Memory B cell (primary cell): ENCODE results near the gene TMEM186.
"Not testable (repeated sequence)": the region's sequence is repeated elsewhere in the genome, so short reads cannot be mapped to it uniquely, and the experiment has no call there.

Experiments used
- ATAC-seq: fragments of 150-1000 bp; cut with Tn5 transposase; 2 replicates; pipeline ENCODE4 v1.10.0; 2021; ENCODE audit warnings: low read depth, mild to moderate bottlenecking, moderate library complexity
- DNase-seq, 2 donors: peaks; one replicate each; pipeline ENCODE4 v3.0.0; 2022; ENCODE audit warnings: low spot score in 2 of 2
- H3K27ac Mint-ChIP-seq: one replicate; pipeline ENCODE4 v1.8.0; 2022; ENCODE audit warnings: mild to moderate bottlenecking, moderate library complexity, mixed read lengths
- H3K27me3 Mint-ChIP-seq: one replicate; pipeline ENCODE4 v1.8.0; 2022; ENCODE audit warnings: mixed read lengths
- H3K36me3 Mint-ChIP-seq: one replicate; pipeline ENCODE4 v1.8.0; 2022; ENCODE audit warnings: mild to moderate bottlenecking, mixed read lengths
- H3K4me1 Mint-ChIP-seq: one replicate; pipeline ENCODE4 v1.8.0; 2022; ENCODE audit warnings: mixed read lengths
- H3K4me3 Mint-ChIP-seq: one replicate; pipeline ENCODE4 v1.8.0; 2022; ENCODE audit warnings: mild to moderate bottlenecking, moderate library complexity, mixed read lengths
- H3K9me3 Mint-ChIP-seq: one replicate; pipeline ENCODE4 v1.8.0; 2022; ENCODE audit warnings: mixed read lengths

Gene TMEM186

DNA sequence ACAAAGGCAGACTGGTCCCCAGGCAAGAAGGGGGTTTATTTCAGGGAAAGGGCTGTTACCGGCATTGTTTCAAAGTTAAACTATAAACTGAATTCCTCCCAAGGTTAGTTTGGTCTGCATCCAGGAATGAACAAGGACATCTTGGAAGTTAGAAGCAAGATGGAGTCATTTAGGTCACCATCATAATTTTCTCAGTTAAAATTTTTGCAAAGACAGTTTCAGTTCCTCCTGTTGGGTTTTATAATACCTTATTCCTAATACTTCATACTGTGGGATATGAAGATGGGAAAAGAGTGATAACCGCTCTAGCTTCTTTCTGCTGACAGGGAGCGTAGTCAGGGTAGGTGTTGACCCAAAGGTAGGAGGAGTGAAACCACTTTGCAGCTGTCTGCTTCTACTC lies 25.0 kb upstream of the TMEM186 start:
- no peaks in the 10 kb centered on the region for H3K27me3 Mint-ChIP-seq
- no peak overlapping the region for H3K4me3 Mint-ChIP-seq
- peaks cover 4% of the 10 kb centered on the region for H3K36me3 Mint-ChIP-seq
- H3K4me1 Mint-ChIP-seq = peaks cover 17% of the 10 kb centered on the region
- DNase-seq = no peak
- ATAC-seq = no peak
- H3K9me3 Mint-ChIP-seq = no peaks in the 10 kb centered on the region
- no peak overlapping the region for H3K27ac Mint-ChIP-seq

DNA sequence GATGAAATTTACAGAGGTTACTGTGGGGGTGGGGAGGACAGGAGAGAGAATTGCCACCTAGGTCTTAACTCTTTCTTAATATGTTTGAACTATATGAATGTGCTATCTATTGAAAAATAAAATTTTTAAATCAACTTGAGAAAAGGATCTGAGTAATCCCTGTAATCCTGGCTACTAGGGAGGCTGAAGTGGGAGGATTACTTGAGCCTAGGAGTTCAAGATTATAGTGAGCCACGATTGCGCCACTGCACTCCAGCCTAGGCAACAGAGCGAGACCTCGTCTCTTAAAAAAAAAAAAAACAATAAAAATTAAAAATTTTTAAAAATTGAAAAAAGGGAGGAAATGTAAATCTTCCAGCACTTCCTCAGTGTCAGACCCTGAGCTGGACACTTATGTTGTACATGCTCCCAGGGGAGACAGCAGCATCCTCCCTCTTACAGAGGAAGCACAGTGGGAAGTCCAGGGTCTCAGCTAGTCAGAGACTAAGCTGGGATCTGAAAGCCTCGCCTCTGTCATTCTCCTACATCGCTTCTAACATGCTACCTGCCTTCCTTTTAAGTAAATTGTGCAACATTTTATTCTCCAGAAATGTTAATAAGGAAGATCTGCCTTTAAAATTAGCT lies 22.1 kb upstream of the TMEM186 start:
- ATAC-seq (no peak), DNase-seq (no peak)
- Mint-ChIP-seq H3K4me3 (no peak overlapping the region), H3K27me3 (no peaks in the 10 kb centered on the region), H3K9me3 (no peaks in the 10 kb centered on the region), H3K36me3 (peaks cover 17% of the 10 kb centered on the region), H3K27ac (peak overlapping the region; percentile 19), H3K4me1 (peaks cover 19% of the 10 kb centered on the region)

DNA sequence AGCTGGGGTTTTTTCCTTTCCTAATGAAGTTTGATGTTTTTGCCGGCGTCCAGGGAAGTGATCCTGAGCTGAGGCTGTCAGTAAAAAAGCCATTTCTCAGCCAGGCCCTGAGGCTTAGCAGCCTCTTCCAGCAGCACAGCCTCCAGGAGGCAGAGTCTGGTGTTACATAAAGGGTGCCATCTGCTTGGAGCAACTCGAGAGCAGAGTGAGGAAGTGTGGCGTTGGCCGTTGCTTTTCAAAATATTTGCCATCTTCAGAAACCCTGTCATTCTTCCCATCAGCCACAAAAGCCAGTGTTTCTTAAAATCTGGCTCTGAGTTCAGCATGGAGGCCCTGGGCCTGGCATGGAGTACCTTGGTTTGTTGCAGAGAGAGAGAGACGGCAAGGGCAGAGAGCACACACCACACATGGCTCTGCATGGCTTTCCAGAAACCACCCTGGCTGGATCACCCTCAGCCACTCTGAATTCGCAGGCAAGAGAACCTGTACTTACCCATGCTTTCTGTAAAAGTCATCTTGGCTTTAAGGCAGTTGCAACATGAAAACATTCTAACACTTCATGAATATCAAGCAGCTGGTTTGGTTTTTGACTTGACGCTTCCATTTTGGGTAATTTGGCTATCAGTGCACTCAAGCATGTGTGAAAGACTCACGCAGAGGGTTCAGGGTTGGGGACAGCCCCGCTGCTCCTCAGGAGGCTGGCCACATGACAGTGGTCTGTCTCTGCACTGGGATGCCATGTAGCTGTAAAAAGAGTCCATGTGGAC lies 21.2 kb upstream of the TMEM186 start:
- no peaks in the 10 kb centered on the region for H3K27me3 Mint-ChIP-seq

GRCh38 chr16:8816967-8817655 lies 19.7 kb upstream of the TMEM186 start:
- DNase-seq (no peak), ATAC-seq (no peak)
- peaks cover 14% of the 10 kb centered on the region for H3K4me1 Mint-ChIP-seq
- peaks cover 28% of the 10 kb centered on the region for H3K36me3 Mint-ChIP-seq
- H3K27me3 Mint-ChIP-seq = no peaks in the 10 kb centered on the region
- no peaks in the 10 kb centered on the region for H3K9me3 Mint-ChIP-seq
- H3K27ac Mint-ChIP-seq = no peak overlapping the region
- no peak overlapping the region for H3K4me3 Mint-ChIP-seq

More for the DNA sequence above, 21.2 kb upstream of the TMEM186 start:
- ATAC-seq (peak; percentile 93), DNase-seq (no peak)
- Mint-ChIP-seq H3K4me3 (no peak overlapping the region), H3K4me1 (peaks cover 19% of the 10 kb centered on the region), H3K36me3 (peaks cover 21% of the 10 kb centered on the region), H3K9me3 (no peaks in the 10 kb centered on the region), H3K27ac (peak overlapping the region; percentile 19)

- ATAC-seq = no peak
- no peak overlapping the region for H3K27ac Mint-ChIP-seq
- H3K27me3 Mint-ChIP-seq = no peaks in the 10 kb centered on the region
- no peak overlapping the region for H3K4me3 Mint-ChIP-seq
- H3K36me3 Mint-ChIP-seq = peaks cover 35% of the 10 kb centered on the region
- no peaks in the 10 kb centered on the region for H3K9me3 Mint-ChIP-seq
- no peak for DNase-seq
- peaks cover 10% of the 10 kb centered on the region for H3K4me1 Mint-ChIP-seq
These were observed 16.8 kb upstream of the TMEM186 start for GRCh38 chr16:8814095-8814806.

DNA sequence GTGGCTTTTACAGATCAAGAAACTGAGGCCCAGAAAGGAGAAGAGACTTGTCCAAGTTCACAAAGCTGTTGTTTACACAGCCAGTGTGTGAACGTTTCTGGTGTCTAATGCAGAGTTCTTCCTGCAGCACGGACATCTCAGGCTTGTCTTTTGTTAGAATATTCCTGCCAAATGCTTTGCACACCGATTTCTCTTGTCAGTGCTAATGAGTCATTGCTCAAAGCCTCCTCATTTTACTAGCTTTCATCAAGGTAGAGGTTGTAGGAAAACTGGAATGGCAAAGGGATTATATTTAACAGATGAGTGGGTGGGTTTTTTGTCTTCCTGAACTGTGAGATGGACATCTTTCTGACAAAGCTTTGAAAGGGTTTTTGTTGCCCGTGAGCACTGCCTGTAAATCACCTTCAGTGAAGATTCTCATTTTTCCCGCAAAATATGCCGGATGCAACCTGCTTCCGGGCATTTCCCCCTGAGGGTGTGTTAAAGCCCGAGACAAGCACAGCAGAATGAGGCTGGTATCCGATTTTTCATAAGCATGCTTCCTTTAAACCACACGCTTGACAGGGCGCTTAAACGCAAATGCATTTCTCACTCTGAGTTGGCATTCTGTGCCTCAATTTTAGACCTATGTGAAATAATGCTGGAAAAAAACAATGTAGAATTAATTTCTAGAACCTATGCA lies 14.9 kb upstream of the TMEM186 start:
- no peak for DNase-seq
- H3K4me3 Mint-ChIP-seq = no peak overlapping the region
- no peaks in the 10 kb centered on the region for H3K9me3 Mint-ChIP-seq
- no peak overlapping the region for H3K27ac Mint-ChIP-seq
- H3K27me3 Mint-ChIP-seq = no peaks in the 10 kb centered on the region
- peaks cover 43% of the 10 kb centered on the region for H3K36me3 Mint-ChIP-seq
- H3K4me1 Mint-ChIP-seq = peaks cover 2% of the 10 kb centered on the region
- ATAC-seq = no peak

- H3K27me3 Mint-ChIP-seq = no peaks in the 10 kb centered on the region
- DNase-seq = no peak
- H3K27ac Mint-ChIP-seq = no peak overlapping the region
- H3K4me1 Mint-ChIP-seq = no peaks in the 10 kb centered on the region
- ATAC-seq = no peak
- H3K36me3 Mint-ChIP-seq = peaks cover 38% of the 10 kb centered on the region
- H3K4me3 Mint-ChIP-seq = no peak overlapping the region
- no peaks in the 10 kb centered on the region for H3K9me3 Mint-ChIP-seq
These were observed 11.3 kb upstream of the TMEM186 start for GRCh38 chr16:8808613-8809353.

GRCh38 chr16:8808009-8808408 lies 10.6 kb upstream of the TMEM186 start:
- Mint-ChIP-seq H3K36me3 (peaks cover 38% of the 10 kb centered on the region), H3K4me1 (peaks cover 3% of the 10 kb centered on the region), H3K27me3 (no peaks in the 10 kb centered on the region), H3K4me3 (no peak overlapping the region), H3K27ac (no peak overlapping the region), H3K9me3 (no peaks in the 10 kb centered on the region)
- ATAC-seq = no peak
- no peak for DNase-seq

DNA sequence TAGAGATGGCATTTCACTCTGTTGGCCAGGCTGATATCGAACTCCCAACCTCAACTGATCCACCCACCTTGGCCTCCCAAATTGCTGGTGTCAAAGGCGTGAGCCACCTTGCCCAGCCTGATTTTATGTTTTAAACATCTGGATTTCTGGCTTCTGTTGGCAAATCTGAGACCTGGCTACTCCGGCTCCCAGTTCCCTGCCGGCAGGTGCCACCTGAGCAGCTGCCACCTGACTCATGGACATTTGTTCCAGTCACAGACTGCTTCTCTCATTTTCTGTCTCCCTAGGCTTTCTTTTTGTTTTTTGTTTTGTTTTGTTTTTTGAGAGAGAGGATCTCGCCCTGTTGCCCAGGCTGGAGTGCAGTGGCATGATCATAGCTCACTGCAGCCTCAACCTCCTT lies 9.8 kb upstream of the TMEM186 start:
- Mint-ChIP-seq H3K27ac (no peak overlapping the region), H3K4me1 (peaks cover 5% of the 10 kb centered on the region)
- ATAC-seq = no peak

GRCh38 chr16:8806272-8806983 lies 9.0 kb upstream of the TMEM186 start:
- no peak overlapping the region for H3K4me3 Mint-ChIP-seq
- H3K27ac Mint-ChIP-seq = no peak overlapping the region
- H3K27me3 Mint-ChIP-seq = no peaks in the 10 kb centered on the region
- ATAC-seq = no peak
- no peaks in the 10 kb centered on the region for H3K9me3 Mint-ChIP-seq
- H3K4me1 Mint-ChIP-seq = peaks cover 5% of the 10 kb centered on the region
- DNase-seq = no peak
- peaks cover 41% of the 10 kb centered on the region for H3K36me3 Mint-ChIP-seq

More for the DNA sequence above, 9.8 kb upstream of the TMEM186 start:
- no peak for DNase-seq
- Mint-ChIP-seq H3K9me3 (no peaks in the 10 kb centered on the region), H3K27me3 (no peaks in the 10 kb centered on the region), H3K4me3 (no peak overlapping the region), H3K36me3 (peaks cover 42% of the 10 kb centered on the region)

- Mint-ChIP-seq H3K4me3 (no peak overlapping the region), H3K4me1 (peaks cover 6% of the 10 kb centered on the region), H3K36me3 (peaks cover 38% of the 10 kb centered on the region), H3K9me3 (no peaks in the 10 kb centered on the region), H3K27me3 (no peaks in the 10 kb centered on the region), H3K27ac (no peak overlapping the region)
- ATAC-seq (no peak), DNase-seq (no peak)
These were observed 6.9 kb upstream of the TMEM186 start for GRCh38 chr16:8804313-8804712.

- H3K27ac Mint-ChIP-seq, H3K9me3 Mint-ChIP-seq, H3K27me3 Mint-ChIP-seq, H3K4me3 Mint-ChIP-seq, DNase-seq, ATAC-seq: not testable (repeated sequence)
- peaks cover 10% of the 10 kb centered on the region for H3K4me1 Mint-ChIP-seq
- H3K36me3 Mint-ChIP-seq = peaks cover 33% of the 10 kb centered on the region
These were observed 6.3 kb upstream of the TMEM186 start for GRCh38 chr16:8803733-8804132.
